NCI-H1694 treated with DMSO at 0.1 percent for 48 hours (cell line): ENCODE data around the gene PEPD.
A peak's percentile ranks its signal among the peaks of the same experiment; 100 is the strongest.

ENCODE experiments used
- DNase-seq: peaks from one replicate; lab custom pipeline; 2025; lab: John Stamatoyannopoulos, UW

PEPD gene

DNA sequence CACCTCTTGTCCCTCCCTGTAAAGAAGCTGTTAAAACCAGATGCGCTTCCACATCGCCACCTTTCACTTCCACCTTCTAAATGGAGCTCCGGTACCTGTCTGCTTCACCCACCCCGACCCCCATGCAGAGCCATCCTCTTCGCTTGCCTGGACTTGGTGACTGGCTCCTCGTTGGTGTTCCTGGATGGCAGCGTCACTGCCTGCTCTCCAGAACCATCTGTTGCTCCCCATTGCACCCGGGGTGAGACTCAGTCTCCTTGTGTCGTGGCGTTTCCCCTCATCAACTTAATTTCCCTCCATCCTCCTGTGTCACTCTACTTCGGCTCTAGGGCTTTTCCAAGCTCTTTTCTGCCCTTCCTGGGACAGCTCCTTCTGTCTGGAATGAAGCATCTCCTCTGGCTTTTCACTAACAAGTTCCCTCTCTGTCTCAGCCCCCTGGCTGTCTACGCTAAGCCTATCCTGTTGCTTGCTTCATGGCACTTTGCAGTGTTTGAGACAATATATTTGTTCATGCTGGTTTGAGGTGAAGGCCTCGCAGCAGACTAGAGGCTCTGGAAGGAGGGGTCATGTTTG, 137.8 kb downstream of the PEPD start:
- DNase-seq: no peak

DNA sequence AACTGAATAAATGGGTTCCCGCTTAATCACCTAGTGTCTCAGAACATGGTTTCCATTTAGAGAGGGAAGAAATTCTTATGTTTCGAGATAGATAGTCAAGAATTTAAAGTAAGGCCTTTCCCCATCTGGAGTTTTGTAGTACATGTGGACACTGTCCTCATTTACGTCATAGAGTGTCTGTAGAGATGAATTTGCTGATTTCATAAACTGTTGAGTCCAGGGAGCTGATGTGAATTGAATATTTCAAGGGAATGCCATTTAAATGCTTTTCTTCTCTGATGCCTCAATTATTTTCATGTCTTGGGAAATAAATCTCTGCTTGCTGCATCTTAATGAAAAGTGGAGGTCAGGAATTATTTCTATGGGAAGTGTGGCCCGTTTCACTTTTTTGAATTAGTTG, 138.6 kb downstream of the PEPD start:
- DNase-seq: no peak

GRCh38 chr19:33382006-33382405, 139.6 kb downstream of the PEPD start:
- DNase-seq: no peak

DNA sequence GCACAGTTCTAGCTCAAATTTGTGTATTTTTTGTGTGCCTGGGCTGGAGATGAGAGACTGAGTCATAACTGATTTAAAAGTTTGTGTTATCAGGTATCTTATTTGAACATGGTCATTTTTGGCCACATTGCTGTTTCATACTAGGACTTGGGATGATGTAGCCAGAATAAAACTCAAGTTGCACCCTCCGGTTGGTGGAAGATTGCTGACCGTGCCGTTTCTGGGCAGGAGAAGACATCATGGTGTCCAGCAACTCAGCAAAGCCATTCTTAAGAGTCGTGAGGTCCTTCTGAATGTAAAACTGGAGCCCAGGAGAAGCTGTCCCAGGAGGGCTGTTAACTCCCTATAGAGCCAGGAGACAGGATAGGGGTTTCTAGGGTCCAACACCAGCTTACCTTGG, 140.5 kb downstream of the PEPD start:
- no peak for DNase-seq

- DNase-seq: no peak
These were observed 142.3 kb downstream of the PEPD start for GRCh38 chr19:33379151-33379829.

DNA sequence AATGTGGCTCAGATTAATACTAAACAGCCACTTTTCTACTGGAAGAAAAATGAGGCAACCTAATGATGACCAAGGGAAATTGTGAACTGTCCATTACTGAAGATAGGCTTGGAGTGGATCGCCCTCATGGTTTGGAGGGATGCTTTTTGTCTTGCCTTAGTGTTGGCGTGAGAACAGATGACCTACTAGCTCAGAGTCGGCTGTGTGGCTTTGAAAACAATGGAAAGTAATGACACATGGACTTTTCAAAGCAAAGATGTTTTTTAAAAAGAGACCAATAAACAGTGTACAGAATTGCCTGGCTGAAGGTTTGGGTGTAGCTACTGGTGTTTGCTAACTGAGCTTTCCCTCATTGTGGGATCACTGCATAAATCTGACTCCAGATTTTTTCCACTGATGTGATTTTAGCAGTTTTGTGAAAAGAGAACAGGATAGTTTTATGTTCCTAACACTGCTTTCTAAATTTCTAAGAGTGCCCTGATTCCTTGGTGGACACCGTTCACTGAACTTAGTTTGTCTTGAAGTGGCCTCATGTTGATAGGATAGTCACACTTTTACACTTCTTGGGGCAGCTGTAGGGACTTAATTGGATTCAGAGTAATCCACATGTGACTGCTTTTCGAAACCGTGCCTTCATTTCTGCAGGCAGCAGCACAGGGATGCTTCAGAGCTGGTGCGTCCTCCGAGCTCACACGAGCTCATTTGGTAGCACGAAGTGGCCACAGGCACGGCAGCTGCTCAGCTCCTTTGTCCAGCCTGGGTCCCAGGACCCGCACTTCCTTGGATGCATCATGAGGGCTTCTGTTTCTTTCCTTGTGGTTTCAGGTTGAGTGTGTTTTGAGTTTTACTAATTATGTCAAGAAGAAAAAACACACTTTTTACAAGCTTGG, 143.8 kb downstream of the PEPD start:
- DNase-seq: no peak

- DNase-seq: no peak
These were observed 144.5 kb downstream of the PEPD start for GRCh38 chr19:33376941-33377557.

- DNase-seq: no peak
These were observed 145.2 kb downstream of the PEPD start for GRCh38 chr19:33376423-33376822.

GRCh38 chr19:33375837-33376159, 145.8 kb downstream of the PEPD start:
- DNase-seq: no peak

GRCh38 chr19:33375156-33375836, 146.3 kb downstream of the PEPD start:
- no peak for DNase-seq

DNA sequence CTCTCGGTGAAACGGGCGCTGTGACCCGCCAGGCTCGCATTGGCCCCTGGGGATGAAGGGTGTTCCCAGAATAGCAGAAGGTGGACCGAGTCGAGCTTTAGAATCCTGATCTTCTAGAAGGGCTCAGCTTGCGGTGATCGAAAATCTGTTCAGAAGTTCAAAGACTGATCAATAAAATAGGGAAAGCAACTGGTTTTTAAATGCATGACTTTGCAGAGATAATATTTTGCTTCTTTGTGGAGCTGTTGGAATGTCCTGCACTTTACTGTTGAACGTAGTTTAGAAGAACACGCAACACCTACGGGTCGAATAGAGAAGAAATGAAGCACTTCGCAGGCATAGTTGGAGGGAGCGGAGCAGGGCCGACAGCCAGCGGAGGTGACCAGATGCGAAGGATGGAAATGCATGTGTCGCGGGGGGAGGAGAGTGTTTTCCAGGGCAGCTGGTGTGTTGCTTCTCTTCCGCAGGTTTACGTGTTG, 147.3 kb downstream of the PEPD start:
- DNase-seq: peak; percentile 38

DNA sequence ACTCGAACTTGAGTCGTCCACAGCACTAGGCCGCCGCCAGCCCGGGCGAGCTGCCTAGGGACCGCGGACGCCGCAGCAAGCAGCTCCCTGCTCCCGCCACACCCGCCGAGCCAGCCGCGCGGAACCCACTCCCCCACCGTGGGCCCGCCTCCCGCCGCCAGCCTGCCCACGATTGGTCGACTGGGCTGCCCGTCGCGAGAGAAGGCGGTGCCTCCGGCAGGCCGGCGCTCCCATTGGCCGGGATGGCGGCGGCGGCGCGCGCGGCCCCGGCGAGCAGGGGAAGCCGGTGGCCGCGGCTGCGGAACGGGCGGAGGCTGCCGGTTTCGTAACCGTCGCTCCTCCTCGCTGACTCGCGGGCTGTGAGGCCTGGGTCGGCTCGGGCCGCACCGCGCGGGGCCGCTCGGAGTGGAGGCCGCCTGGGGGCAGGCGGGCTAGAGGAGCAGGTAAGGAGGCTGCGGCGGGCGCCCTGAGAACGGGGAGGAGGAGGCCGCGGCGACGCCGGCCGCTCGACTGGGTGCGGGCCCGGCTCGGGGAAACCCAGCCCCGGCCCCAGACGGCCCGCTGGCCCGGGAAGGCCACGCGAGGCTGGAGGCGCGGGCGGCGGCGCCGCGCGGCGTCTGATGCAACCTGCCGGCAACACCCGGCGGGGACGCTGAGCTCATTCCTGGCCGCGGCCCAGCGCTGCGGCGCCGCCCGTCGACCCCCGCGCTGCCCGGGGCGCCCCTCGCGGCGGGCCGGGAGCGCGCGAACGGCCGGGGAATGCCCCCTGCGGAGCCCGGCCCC, 147.9 kb downstream of the PEPD start, which contains the start of gene CEBPG:
TSS of gene CEBPG (plus strand) at position 257 of the 783 bp plus-strand sequence. CDS start 5,531 bp downstream, outside the sequence.
- DNase-seq: peak; percentile 71

GRCh38 chr19:33370783-33371182, 150.8 kb downstream of the PEPD start:
- no peak for DNase-seq

DNA sequence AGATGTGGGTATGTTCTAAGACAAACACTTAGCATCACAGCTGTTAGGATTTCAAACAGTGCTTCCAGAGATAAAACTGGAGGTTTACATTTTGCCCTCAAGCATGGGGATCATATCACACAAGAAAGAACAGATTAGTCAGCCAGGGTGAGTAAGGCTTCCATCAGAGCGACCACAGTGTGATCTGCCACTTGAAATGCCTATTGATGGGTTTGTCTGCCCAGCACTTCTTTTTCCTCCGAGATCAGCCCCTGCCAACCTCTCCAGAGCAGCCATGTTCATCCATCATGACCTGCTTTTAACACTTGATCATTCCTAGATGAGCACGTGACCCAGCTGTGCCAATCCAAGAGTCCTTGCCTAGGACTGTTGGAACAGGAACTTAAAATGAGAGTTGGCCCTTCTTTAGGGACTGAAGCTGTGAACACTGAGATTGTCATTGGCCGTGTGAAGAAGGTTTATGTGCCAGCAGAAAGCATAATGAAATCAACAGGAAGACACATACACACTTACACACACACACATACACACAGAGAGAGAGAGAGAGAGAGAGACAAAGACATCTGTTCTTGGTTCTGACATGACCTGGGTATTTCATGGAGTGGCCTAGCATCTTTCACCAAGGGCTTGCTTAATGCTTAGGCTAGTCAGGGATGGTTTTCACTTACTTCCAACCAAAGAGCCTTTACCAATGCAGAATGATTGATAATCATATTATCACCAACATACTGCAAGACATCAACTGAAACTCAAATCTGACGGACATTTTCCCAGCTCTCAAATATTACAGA, 153.3 kb downstream of the PEPD start:
- no peak for DNase-seq

GRCh38 chr19:33366897-33367296, 154.7 kb downstream of the PEPD start:
- DNase-seq: no peak

GRCh38 chr19:33366127-33366526, 155.5 kb downstream of the PEPD start:
- DNase-seq: no peak

- no peak for DNase-seq
These were observed 155.9 kb downstream of the PEPD start for GRCh38 chr19:33365691-33366090.

DNA sequence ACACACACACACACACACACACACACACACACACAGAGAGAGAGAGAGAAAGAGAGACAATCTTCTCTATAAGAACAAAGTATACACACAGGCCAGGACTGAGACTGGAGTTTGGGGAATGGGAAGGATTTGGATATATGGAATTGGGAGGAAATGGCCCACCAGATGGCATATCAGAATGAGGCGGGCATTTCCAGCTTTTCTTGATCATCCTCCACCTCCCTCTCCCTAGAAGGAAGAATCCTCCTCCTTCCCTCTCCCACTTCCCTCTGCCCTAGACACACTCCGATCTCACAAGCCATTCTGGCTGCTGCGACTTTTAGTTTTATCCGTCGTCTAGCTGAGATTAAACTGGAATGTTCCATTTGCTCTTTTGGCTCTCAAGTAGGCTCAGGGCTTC, 158.1 kb downstream of the PEPD start:
- no peak for DNase-seq

GRCh38 chr19:33362508-33363228, 158.9 kb downstream of the PEPD start:
- no peak for DNase-seq

- DNase-seq: no peak
These were observed 162.0 kb downstream of the PEPD start for GRCh38 chr19:33359581-33359980.
